HepG2 (cell line): Measurements from ENCODE around the gene FOXA1. TPM values are rescaled to one million over a fixed set of nuclear protein-coding genes. Genes with fewer than 3 reads are reported as not detected.

ENCODE experiments used
- GATAD1 ChIP-seq: IDR thresholded peaks from 2 replicates; pipeline ENCODE4 v1.6.1; 2016; ENCODE audit warnings: missing genetic modification reagents, missing compliant biosample characterization
- HDAC1 ChIP-seq: sonication (generic); formaldehyde crosslinking; IDR thresholded peaks from 2 replicates; pipeline ENCODE4 v1.5.1; 2020; ENCODE audit warnings: mild to moderate bottlenecking, missing genetic modification reagents
- MXD4 ChIP-seq: IDR thresholded peaks from 2 replicates; pipeline ENCODE4 v1.6.1; 2016; ENCODE audit warnings: mild to moderate bottlenecking, missing biosample characterization, missing genetic modification reagents
- NR2F1 ChIP-seq, 2 experiments: fragments of 450-650 bp in 1 of 2; formaldehyde crosslinking in 1 of 2; IDR thresholded peaks; 2 replicates each; pipeline versions ENCODE4 v1.5.0 to v1.6.1; 2016 to 2020; ENCODE audit warnings: mild to moderate bottlenecking in 1 of 2, missing compliant biosample characterization in 1 of 2, missing genetic modification reagents in 1 of 2, moderate library complexity in 1 of 2
- SMC3 ChIP-seq: IDR thresholded peaks from 2 replicates; pipeline ENCODE4 v1.6.1; 2011; ENCODE audit warnings: low read length, improper control_type of control experiment
- TARDBP ChIP-seq: sonication (generic); formaldehyde crosslinking; IDR thresholded peaks from 2 replicates; pipeline ENCODE4 v1.8.0; 2022; ENCODE audit warnings: mild to moderate bottlenecking, missing genetic modification reagents
- ZNF292 ChIP-seq: sonication (generic); formaldehyde crosslinking; IDR thresholded peaks from 2 replicates; pipeline ENCODE4 v1.8.1; 2022; ENCODE audit warnings: mild to moderate bottlenecking, low read depth, missing genetic modification reagents, borderline replicate concordance
- ZNF329 ChIP-seq: sonication (generic); formaldehyde crosslinking; IDR thresholded peaks from 2 replicates; pipeline ENCODE4 v1.9.0; 2021; ENCODE audit warnings: low read depth, mild to moderate bottlenecking, missing genetic modification reagents
- ZNF501 ChIP-seq: sonication (generic); formaldehyde crosslinking; IDR thresholded peaks from 2 replicates; pipeline ENCODE4 v1.5.1; 2020; ENCODE audit warnings: mild to moderate bottlenecking, moderate library complexity, missing genetic modification reagents
- ZNF563 ChIP-seq: sonication (generic); formaldehyde crosslinking; IDR thresholded peaks from 2 replicates; pipeline ENCODE4 v1.8.0; 2022; ENCODE audit warnings: mild to moderate bottlenecking, moderate library complexity, missing genetic modification reagents
- ZNF616 ChIP-seq: sonication (generic); formaldehyde crosslinking; IDR thresholded peaks from 2 replicates; pipeline ENCODE4 v1.5.0; 2020; ENCODE audit warnings: low read depth, mild to moderate bottlenecking, missing genetic modification reagents
- ZNF772 ChIP-seq: sonication (generic); formaldehyde crosslinking; IDR thresholded peaks from 2 replicates; pipeline ENCODE4 v1.5.0; 2020; ENCODE audit warnings: mild to moderate bottlenecking, missing genetic modification reagents
- polyA plus RNA-seq, 8 experiments: library from polyadenylated mRNA; depleted of rRNA in 3 of 8; stranded (reverse) in 7 of 8; unstranded in 1 of 8; fragments of >200 nt; fragmentation: Illumina TruSeq in 4 of 8; extraction: Trizol in 4 of 8; gene quantifications; 2 replicates each; pipeline versions ENCODE4 v1.2.1 to v1.2.3, GENCODE V29; 2011 to 2016; ENCODE audit warnings: low read depth in 4 of 8, missing spikeins in 1 of 8, mixed read lengths in 1 of 8; ENCODE audit not compliant: insufficient read depth in 1 of 8
- total RNA-seq, 5 experiments: library from RNA; depleted of rRNA; stranded (reverse); fragments of >200 nt; fragmentation: Illumina TruSeq; extraction: Trizol; gene quantifications; 2 replicates each; pipeline ENCODE4 v1.2.3, GENCODE V29; 2016; ENCODE audit warnings: low read depth in 1 of 5
- TF ChIP-seq, protein P1 (sequence below), 2 experiments: sonication (generic) in 1 of 2; formaldehyde crosslinking in 1 of 2; IDR thresholded peaks; 2 replicates each; pipeline versions ENCODE4 v1.6.1 to v1.9.0; 2014 to 2022; ENCODE audit warnings: antibody characterized with exemption in 1 of 2, borderline replicate concordance in 1 of 2, inconsistent platforms in 1 of 2, low read depth in 1 of 2, missing genetic modification reagents in 1 of 2
- TF ChIP-seq, protein P2 (sequence below): sonication (generic); formaldehyde crosslinking; IDR thresholded peaks from 2 replicates; pipeline ENCODE4 v1.9.0; 2021; ENCODE audit warnings: missing genetic modification reagents, borderline replicate concordance
- TF ChIP-seq, protein P3 (sequence below): sonication (generic); formaldehyde crosslinking; IDR thresholded peaks from 2 replicates; pipeline ENCODE4 v1.4.0; 2020; ENCODE audit warnings: mild to moderate bottlenecking, missing genetic modification reagents
- TF ChIP-seq, protein P4 (sequence below): sonication (generic); formaldehyde crosslinking; IDR thresholded peaks from 2 replicates; pipeline ENCODE4 v1.5.0; 2020; ENCODE audit warnings: mild to moderate bottlenecking, missing genetic modification reagents

Gene FOXA1
- total and polyA plus RNA-seq, 2 of the 13 experiments (the other 11 are each of a cell fraction or from before 2014, with no cell fraction given): 43.4 to 58.6 TPM

DNA sequence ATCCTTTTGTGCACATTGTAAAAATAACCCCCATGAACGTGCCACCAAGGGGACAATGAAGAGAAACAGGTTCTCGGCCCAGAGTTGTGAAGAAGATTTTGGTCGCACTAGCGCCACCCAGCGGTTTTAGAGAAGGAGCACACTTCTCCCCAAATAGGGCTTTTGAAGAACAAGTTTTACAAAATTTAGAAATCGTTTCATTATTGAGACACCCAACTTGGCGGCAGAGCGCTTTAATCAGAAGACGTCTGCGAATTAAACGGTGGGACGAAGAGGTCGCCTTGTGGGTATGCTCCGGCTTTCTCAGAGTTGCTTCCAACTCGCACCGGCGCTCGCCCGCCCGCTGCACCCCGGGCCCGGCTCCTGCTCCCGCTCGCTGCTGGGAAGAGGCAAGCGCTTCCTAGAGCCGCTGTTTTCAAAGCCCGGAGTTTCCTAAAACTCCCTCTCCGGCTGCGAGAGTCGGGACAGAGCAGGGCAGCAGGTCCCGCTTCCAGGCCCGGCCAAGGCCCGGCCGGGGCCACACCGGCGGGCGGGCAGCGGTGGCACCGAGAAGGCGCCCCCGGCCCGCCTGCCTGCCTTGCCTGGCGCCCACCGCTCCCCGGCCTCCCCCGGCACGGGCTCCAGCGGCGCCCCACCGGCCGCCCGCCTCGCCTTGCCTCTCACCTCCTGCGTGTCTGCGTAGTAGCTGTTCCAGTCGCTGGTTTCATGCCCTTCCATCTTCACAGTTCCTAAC, 645 bp downstream of the FOXA1 start (continued):
- TF ChIP-seq, protein P1, sequence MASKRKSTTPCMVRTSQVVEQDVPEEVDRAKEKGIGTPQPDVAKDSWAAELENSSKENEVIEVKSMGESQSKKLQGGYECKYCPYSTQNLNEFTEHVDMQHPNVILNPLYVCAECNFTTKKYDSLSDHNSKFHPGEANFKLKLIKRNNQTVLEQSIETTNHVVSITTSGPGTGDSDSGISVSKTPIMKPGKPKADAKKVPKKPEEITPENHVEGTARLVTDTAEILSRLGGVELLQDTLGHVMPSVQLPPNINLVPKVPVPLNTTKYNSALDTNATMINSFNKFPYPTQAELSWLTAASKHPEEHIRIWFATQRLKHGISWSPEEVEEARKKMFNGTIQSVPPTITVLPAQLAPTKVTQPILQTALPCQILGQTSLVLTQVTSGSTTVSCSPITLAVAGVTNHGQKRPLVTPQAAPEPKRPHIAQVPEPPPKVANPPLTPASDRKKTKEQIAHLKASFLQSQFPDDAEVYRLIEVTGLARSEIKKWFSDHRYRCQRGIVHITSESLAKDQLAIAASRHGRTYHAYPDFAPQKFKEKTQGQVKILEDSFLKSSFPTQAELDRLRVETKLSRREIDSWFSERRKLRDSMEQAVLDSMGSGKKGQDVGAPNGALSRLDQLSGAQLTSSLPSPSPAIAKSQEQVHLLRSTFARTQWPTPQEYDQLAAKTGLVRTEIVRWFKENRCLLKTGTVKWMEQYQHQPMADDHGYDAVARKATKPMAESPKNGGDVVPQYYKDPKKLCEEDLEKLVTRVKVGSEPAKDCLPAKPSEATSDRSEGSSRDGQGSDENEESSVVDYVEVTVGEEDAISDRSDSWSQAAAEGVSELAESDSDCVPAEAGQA (IDR thresholded peaks at IDR 0.05; ENCODE audit: low read depth): peak; percentile 63; the same call in 1 of the 2 replicates
- TF ChIP-seq, protein P1 (CRISPR knock-in tag; IDR thresholded peaks at IDR 0.05; ENCODE audit: borderline replicate concordance): no peak; the same call in 1 of the 2 replicates
- TF ChIP-seq TARDBP (CRISPR knock-in tag) (peak; percentile 85), SMC3 (peak; percentile 99), MXD4 (CRISPR knock-in tag) (no peak; the same call in 1 of the 2 replicates), GATAD1 (CRISPR knock-in tag) (peak; percentile 74), ZNF563 (CRISPR knock-in tag) (peak; percentile 94), ZNF501 (CRISPR knock-in tag) (peak; percentile 85), ZNF616 (CRISPR knock-in tag) (no peak), ZNF329 (CRISPR knock-in tag) (no peak), ZNF772 (no peak), ZNF292 (CRISPR knock-in tag) (peak; percentile 67), NR2F1 (CRISPR knock-in tag; IDR thresholded peaks at IDR 0.05) (peak in 1 of 2 experiments; percentile 43; a peak in 1 of 4 replicates), HDAC1 (CRISPR knock-in tag) (no peak; the same call in 1 of the 2 replicates)
- TF ChIP-seq, protein P2, sequence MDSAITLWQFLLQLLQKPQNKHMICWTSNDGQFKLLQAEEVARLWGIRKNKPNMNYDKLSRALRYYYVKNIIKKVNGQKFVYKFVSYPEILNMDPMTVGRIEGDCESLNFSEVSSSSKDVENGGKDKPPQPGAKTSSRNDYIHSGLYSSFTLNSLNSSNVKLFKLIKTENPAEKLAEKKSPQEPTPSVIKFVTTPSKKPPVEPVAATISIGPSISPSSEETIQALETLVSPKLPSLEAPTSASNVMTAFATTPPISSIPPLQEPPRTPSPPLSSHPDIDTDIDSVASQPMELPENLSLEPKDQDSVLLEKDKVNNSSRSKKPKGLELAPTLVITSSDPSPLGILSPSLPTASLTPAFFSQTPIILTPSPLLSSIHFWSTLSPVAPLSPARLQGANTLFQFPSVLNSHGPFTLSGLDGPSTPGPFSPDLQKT (CRISPR knock-in tag): no peak
- TF ChIP-seq, protein P3, sequence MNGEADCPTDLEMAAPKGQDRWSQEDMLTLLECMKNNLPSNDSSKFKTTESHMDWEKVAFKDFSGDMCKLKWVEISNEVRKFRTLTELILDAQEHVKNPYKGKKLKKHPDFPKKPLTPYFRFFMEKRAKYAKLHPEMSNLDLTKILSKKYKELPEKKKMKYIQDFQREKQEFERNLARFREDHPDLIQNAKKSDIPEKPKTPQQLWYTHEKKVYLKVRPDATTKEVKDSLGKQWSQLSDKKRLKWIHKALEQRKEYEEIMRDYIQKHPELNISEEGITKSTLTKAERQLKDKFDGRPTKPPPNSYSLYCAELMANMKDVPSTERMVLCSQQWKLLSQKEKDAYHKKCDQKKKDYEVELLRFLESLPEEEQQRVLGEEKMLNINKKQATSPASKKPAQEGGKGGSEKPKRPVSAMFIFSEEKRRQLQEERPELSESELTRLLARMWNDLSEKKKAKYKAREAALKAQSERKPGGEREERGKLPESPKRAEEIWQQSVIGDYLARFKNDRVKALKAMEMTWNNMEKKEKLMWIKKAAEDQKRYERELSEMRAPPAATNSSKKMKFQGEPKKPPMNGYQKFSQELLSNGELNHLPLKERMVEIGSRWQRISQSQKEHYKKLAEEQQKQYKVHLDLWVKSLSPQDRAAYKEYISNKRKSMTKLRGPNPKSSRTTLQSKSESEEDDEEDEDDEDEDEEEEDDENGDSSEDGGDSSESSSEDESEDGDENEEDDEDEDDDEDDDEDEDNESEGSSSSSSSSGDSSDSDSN (CRISPR knock-in tag): peak; percentile 76
- TF ChIP-seq, protein P4, sequence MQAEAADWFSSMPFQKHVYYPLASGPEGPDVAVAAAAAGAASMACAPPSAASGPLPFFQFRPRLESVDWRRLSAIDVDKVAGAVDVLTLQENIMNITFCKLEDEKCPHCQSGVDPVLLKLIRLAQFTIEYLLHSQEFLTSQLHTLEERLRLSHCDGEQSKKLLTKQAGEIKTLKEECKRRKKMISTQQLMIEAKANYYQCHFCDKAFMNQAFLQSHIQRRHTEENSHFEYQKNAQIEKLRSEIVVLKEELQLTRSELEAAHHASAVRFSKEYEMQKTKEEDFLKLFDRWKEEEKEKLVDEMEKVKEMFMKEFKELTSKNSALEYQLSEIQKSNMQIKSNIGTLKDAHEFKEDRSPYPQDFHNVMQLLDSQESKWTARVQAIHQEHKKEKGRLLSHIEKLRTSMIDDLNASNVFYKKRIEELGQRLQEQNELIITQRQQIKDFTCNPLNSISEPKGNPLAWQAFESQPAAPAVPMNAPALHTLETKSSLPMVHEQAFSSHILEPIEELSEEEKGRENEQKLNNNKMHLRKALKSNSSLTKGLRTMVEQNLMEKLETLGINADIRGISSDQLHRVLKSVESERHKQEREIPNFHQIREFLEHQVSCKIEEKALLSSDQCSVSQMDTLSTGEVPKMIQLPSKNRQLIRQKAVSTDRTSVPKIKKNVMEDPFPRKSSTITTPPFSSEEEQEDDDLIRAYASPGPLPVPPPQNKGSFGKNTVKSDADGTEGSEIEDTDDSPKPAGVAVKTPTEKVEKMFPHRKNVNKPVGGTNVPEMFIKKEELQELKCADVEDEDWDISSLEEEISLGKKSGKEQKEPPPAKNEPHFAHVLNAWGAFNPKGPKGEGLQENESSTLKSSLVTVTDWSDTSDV (CRISPR knock-in tag): peak; percentile 64; the same call in 1 of the 2 replicates
